GM18511 (cell line): Measurements from ENCODE around the gene PYY.

Experiments
- ATAC-seq: cut with Tn5 transposase; IDR thresholded peaks from one replicate; pipeline ENCODE4 v1.9.1; 2021; ENCODE audit warnings: mild to moderate bottlenecking, moderate library complexity; ENCODE audit not compliant: unreplicated experiment

The PYY gene

DNA sequence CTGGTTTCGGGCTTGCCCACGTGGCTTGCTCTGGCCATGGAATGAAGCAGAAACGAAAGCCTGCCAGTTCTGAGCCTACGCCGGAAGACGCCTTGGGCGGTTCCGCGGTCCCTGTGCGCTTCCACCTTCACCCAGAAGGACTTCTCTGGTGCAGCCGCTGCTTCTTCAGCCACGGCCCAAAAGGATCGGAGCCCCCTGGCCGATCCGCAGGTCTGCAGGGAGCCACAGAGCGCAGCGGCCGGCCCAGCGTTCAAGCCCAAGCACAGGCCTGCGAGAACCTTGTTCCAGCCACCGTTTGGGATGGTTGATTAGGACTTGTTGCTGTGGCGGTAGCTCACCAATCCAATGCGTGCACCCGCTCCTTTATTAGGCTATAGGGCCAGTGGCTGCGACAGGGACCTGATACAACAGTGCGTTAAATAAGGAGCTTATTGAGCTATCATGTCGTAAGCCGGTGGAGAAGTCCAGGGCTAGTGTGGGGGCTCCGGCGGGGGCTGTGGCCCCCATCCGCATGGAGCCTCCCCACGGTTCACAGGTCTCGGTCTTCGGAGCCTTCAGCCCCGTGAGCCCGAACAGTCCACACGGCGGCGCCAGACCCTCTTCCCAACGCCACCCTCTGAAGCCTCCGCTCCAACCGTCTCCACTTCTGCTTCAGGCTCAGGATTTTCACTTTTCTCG lies 36.3 kb downstream of the PYY start:
- ATAC-seq: no peak

DNA sequence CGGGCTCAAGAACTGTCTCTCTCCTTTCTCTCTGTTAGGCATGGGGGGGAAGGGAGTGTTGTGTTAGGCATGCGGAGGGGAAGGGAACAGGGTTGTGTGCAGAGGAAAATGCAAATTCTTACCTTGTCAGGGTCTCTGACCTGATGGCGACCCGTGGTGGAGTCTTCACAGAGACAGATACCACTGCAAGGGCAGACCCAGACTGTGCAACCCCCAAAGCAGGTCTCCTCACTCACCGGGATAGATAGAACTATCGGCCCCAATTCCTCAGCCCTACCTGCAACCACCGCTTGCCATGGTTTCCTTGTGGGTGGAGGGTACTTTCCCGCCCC lies 36.8 kb downstream of the PYY start:
- no peak for ATAC-seq

DNA sequence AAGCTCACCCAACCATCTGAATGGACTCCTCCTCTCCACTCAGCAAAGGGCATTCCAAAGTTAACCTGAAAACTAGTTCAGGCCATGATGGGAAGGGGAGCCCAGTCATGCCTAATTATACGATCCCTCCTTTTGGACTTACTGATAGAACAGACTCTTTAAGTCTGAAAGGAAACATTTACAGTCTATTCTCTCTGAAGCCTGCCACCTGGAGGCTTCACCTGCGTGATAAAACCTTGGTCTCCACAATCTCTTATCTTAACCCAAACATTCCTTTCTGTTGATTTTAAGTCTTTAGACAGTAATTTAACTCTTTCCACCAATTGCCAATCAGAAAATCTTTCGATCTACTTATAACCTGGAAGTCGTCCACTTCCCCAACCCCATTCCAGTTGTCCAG lies 37.4 kb downstream of the PYY start:
- no peak for ATAC-seq

DNA sequence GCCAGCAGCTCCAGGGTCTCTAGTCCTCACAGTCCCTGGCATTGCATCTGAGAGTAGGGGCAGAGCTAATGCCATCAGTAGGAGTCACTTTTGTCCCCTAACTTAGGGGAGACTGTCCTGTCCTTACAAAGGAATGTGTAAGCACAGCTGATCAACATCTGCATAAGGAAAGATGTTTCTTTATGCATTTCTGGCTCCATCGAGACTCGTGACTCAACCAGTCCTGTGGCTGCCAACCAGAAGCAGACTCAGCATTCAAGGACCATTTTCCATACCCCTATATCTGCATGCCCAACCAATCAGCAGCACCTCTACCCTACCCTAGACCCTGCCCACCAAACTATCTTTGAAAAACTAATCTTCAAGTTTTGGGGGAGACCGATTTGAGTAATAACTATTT lies 38.2 kb downstream of the PYY start:
- ATAC-seq: no peak

DNA sequence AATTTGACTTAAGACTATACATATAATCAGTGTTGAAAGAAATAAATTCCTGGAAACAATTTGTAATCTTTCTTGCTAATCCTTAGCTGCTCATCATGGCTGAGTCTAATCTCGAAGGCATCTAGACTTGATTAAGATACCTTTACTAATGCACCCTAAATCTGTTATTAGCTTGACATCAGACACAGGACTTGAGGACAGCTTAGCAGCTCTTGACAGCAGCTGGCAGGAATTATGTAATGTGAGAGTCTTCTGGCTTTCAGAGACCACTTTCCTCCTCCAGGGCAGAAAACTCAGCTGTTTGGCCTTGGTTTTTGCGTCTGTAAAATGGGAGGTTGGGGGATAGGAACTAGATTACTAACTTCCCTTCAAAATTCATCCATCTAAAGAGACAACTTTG lies 39.3 kb downstream of the PYY start:
- ATAC-seq: no peak

DNA sequence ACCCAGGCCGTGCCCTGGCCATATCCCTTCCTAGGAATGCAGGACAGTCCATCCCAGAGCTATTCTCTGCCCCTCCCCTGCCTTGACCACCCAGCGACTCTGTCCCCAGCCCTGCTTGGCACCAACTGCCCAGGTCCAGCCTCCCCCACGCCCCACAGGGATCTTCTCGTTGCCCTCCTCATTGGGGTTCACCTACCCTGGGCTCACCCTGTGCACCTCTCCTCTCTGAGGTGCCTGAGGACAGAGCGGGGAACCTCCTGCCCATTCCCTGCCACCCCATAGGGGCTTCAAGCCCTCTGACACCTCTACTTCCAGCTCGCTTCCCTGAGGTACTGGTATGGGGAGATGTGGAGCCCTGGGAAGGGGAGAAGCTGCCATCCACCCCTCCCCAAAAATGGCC lies 40.2 kb downstream of the PYY start:
- no peak for ATAC-seq

DNA sequence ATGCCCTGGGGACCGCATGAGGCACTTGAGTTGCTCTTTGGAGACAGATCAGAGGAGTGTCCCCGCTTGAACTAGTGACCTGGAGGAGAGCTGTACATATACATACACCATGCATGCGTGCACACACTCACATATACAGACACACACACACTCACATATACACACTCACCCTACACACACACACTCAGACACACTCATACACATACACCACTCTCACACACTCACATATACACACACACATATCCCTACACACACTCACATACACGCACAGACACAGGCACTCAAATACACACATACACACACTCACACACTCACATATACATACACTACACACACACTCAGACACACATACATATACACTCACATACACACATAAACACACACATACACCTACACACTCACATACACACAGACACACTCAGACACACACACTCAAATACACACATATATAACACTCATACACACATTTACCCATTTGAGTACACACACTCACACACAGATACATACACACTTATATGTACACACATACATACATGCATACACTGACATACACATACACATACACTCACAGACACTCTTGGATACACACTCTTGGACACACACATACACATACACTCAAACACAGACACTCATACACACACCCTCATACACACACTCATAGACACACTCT lies 41.0 kb downstream of the PYY start:
- no peak for ATAC-seq

DNA sequence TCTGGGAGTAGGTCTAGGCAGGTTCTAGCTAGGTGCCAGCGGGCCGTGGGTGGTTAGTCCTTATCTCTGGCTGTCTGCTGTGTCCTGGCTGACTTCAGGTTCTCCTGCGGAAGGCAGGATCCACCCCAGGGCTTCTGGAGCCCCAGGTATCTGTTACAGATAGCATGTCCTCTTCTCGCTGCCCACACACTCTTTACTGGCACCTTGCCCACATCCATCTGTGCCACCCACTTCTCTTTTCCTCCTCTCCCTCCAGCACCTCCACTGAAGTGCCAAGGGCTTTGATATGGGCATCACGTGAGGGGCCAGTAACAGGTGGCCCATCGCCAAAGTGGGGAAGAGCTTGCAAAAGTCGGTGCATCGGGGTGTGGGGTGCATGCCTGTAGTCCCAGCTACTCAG lies 41.8 kb downstream of the PYY start:
- no peak for ATAC-seq

DNA sequence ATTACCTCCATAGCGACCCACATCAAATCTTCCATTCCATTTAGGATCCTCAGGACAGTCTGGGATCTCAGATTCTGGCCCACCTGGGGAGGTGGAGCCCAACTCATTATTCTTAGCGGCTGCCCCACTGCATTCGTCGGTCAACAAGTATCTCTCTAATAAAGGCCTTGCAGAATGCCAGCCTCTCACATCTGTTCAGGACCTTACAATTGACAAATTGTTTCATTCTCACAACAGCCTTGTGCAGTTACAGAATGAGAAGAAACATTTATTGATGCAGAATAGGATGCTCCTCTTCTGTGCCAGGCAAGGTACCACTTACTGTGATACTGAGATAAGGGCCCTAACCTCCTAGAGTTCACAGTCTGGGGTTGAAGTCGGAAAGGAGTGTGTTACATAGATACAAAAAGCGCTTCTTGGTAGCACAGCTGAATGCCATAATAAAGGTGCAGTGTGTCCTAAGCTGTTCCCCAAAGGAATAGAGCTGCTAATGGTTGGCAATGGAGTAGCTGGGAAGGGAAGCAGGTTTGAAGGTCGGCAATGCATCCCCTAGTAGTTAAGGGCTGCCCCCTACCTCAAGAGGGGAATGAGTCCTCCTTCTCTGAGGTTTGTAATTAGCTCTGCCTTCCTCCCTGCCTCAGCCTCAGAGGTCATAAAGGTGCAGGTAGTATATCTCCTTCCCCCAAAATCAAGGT lies 44.1 kb downstream of the PYY start:
- ATAC-seq: no peak

DNA sequence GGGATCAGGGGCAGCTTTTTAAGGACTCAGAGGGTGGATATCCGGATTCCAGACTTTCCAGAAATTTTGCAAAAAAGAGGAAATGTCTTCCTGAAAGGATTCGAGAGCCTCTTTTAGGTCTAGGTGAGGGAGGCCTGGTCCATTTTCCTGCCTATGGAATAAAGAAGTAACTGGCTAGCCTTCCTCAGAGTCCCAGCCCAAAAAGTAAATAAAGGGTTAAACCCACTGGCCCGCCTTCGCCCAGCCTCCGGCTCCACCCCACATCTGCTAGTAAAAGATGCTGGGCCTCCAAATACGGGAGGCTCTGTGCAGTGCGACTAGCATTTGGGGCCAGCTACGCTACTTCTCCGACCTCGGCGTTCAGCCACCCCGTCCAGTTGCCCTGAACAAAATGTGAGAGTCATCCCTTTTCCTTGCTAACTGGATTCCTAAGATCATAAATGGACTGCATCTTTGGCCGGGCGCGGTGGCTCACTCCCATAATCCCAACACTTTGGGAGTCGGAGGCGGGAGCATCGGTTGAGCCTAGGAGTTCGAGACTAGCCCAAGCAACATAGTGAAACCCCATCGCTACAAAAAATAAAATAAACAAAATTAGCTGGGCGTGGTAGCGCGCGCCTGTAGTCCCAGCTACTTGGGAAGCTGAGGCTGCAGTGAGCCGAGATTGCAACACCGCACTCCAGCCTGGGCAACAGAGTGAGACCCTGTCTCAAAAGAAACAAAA lies 45.6 kb downstream of the PYY start:
- no peak for ATAC-seq

DNA sequence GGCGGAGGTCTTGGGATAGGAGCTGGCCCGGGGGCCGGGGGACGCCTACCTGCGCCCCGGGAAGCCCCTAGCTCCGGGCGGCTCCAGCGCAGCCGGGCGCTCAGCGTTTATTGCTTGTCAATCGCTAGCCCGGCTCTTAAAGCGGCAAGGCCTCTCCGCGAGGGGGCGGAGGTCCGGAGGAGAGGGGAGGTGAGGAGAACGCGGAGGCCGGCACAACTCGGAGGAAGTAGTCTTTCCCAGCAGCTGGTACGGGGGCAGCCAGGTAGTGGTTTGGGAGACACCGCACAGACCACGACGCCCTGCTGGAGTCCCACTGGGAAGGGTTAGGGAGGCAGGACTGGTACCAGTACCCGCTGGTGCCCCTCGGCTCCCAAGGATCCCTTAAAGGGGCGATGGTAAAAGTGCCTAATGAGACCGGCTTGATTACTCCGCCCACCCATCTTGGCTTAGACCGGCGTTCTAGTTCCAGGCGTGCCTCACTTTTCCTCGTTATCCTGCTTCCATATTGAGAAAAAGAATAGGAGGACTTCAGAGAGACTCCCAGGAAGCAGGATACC lies 46.2 kb downstream of the PYY start, which contains the start of gene MPP2:
Gene MPP2 (minus strand): TSS at position 112 of the 557 bp plus-strand sequence. CDS start 3,076 bp downstream, outside the sequence.
- ATAC-seq: no peak

DNA sequence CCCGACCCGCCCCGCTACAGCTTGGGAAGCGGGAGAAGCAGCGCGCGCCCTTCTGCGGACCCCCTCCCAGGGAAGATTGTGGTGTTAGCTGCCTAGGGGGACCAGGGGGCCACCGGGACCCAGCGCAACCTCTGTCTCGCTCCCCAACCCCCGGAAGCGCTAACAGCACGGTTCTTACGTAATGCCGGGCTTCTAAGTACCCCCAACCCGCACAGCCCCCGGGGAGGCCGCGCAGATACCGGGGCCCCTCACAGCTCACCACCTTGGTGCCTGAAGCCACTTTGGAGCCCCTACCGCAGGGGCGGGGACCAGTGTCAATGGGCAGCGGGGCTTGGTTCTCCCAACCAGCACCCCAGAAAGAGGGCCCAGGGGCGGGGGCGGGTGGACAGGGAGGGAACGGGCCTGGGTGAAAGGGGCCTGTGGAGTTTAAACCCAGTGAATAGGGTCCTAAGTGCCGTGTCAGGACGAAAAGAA lies 46.8 kb downstream of the PYY start:
- no peak for ATAC-seq

DNA sequence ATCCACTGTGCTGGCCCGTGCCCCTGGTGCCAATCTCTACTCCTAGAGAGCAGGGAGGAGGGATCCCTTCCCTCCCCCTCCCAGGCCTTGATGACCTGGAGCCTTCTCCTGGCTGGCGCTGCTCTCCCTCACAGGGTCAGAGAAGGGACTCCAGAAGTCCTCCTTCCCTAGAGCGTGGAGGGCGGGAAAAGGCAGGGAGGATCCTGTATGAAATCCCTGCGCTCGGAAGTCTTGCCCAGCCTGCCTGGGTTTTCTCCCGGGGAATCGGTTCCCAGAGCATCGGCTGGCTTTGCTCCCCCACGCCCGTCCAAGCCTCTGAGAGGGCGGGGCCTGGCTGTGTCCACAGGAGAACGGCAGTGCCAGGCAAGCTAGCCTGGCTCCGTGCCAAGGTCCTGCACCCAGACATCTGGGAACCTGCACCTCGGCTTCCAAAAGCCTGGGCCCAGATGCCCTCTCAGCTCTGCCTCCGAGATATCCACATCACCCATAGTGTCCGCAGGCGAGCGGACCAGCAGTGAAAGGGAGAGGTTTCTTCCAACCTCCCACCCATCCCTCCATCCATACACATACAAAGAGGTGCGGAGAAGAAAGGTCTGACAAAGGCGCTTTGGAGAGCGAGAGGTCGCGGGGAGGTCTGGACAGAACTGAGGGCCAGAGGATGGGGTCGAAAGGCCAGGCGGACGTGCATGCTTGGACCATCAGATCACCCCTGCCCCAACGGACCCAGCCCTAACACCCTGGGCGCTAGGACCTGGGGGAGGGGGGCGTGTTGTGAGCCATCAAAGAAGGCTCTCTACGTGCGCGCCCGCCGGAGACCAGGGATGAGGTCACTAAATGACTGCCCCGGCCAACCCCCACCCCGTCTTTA lies 47.5 kb downstream of the PYY start:
- no peak for ATAC-seq

DNA sequence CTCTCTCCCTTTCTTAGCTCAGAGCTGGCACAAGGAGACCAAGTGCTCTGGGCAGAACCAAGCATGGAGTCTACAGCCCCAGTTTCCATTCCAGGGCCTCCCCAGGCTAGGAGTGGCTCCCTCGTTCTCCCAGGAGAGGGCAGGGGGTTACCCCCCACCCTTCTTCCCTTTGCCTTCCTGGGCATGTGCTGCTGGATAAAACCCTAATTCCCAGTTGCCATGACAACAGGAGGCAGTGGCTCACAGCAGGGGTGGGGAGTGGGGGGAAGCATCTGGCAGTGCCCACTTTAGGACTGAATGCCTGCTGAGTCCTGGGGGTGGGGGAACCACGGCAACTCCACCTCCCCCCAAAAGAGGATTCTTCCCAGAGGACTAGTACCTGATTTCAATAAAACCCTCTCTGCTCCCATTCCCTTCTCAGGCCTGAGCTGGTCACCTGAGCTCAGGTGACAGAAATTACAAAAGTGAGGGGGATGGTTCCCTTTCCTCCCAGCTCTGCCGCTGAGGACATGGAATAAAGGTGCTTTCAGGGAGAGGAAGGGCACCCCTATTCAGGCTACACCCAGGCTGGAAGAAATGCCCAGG lies 48.2 kb downstream of the PYY start:
- ATAC-seq: no peak
